ENCODE results near the gene SLC45A1. TPM values are rescaled to one million over a fixed set of nuclear protein-coding genes. Genes with fewer than 3 reads are reported as not detected.

The SLC45A1 gene
- total RNA-seq, 2 experiments from 2014 or later, result 0.16 to 0.56 TPM

DNA sequence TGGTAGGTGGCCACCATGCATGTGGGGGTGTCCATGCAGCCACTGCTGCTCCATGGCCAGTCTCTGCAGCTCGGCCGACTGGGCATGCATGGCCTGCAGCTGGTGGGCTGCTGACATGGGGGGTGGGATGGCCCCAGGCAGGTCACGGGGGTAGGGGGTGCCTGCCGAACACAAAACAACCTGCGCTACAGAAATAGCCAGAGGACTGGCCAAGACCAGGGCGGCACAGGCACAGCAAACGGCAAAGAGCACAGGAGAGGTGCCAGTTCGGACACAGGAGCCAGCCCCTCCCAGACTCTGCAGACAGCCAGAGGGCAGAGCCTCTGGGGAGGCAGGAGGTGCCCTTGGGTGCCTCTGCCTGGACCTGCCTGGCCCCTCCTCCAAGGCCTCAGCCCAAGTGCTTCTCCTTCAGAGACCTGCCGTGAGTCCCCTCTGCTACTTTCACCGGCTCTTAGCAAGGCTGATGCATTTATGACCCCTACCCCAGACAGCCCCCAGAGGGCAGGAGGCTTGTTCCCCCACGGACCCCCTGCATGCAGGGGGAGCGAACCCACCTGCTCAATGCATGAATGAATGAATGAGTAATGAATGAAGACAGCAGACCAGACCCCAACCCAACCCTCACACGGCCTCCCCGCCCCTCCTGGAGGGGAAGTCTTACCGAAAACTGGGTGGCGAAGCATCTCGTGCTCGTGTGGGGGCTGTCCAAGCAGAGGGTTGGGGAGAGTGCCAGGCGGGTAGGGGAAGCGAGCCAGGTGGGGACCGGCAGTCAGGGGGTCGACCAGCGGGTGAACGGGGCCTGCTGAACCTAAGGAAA is 37.7 kb downstream of the SLC45A1 start:
- Mint-ChIP-seq H3K4me3 (no peak overlapping the region), H3K36me3 (ENCODE audit: low read depth) (peaks cover 7% of the 10 kb centered on the region), H3K4me1 (ENCODE audit: low read depth) (no peaks in the 10 kb centered on the region), H3K27ac (no peak overlapping the region), H3K9me3 (no peaks in the 10 kb centered on the region), H3K27me3 (no peaks in the 10 kb centered on the region)
- POLR2A ChIA-PET, result no interaction called here
- intact Hi-C loops (cut with micrococcal nuclease), result no loop called here
- ATAC-seq (no peak), DNase-seq (no peak)
- TF ChIP-seq, protein P1, sequence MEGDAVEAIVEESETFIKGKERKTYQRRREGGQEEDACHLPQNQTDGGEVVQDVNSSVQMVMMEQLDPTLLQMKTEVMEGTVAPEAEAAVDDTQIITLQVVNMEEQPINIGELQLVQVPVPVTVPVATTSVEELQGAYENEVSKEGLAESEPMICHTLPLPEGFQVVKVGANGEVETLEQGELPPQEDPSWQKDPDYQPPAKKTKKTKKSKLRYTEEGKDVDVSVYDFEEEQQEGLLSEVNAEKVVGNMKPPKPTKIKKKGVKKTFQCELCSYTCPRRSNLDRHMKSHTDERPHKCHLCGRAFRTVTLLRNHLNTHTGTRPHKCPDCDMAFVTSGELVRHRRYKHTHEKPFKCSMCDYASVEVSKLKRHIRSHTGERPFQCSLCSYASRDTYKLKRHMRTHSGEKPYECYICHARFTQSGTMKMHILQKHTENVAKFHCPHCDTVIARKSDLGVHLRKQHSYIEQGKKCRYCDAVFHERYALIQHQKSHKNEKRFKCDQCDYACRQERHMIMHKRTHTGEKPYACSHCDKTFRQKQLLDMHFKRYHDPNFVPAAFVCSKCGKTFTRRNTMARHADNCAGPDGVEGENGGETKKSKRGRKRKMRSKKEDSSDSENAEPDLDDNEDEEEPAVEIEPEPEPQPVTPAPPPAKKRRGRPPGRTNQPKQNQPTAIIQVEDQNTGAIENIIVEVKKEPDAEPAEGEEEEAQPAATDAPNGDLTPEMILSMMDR (IDR thresholded peaks at IDR 0.05), result no peak
- CTCF ChIA-PET, result interaction anchor here (1.4 kb wide), 2 partner anchors 338 to 341 kb away, joined by 3 to 5 read pairs; no protein-coding TSS in a partner anchor

- H3K27me3 Mint-ChIP-seq, result no peaks in the 10 kb centered on the region
- ATAC-seq (no peak), DNase-seq (no peak)
- no peak overlapping the region for H3K4me3 Mint-ChIP-seq
- peaks cover 9% of the 10 kb centered on the region for H3K36me3 Mint-ChIP-seq (ENCODE audit: low read depth)
- no peaks in the 10 kb centered on the region for H3K4me1 Mint-ChIP-seq (ENCODE audit: low read depth)
- ChIA-PET POLR2A (no interaction called here), CTCF (no interaction called here)
- intact Hi-C loops (cut with micrococcal nuclease), result no loop called here
- peak overlapping the region; percentile 30 for H3K27ac Mint-ChIP-seq
- H3K9me3 Mint-ChIP-seq, result no peaks in the 10 kb centered on the region
- TF ChIP-seq, protein P1 (IDR thresholded peaks at IDR 0.05), result no peak
Observed at GRCh38 chr1:8356256-8357209, 38.6 kb downstream of the SLC45A1 start.

DNA sequence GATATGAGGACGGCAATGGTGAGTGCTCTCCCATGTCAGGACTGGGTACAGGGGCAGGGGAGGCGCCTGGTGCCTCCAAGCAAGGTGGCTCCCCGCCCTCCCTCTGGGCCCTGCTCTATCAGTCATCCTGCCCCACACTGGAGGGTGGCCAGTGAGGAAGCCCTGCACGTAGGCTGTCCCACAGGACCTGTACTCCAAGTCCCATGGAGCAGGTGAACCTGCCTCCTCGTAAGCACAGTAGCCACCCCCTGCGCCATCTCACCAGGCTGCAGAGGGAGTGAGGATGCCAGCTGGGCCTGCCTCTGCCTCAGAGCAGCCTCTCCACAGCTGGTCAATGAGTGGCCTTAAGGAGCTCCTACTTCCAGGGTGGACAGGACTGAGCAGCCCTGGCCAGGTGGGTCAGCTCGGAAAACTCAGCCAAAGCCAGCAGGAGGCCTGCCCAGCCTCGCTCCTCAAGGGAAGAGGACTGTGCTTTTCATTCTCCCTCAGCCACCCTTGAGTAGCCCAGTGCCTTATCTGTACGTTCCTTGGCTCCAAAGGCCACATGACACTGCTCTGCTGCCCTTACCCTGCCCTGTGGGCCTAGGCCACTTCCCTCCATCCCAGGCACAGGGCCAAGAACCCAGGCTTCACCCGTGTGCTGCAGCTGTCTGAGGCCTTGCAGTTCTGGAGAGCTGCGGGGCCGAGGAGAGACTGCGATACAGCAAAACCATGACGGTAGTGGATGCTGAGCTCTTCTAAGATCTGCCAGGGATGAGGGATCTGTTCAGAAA is 39.6 kb downstream of the SLC45A1 start:
- Mint-ChIP-seq H3K27ac (no peak overlapping the region), H3K27me3 (no peaks in the 10 kb centered on the region), H3K9me3 (no peaks in the 10 kb centered on the region), H3K4me3 (no peak overlapping the region), H3K36me3 (ENCODE audit: low read depth) (peaks cover 13% of the 10 kb centered on the region), H3K4me1 (ENCODE audit: low read depth) (no peaks in the 10 kb centered on the region)
- DNase-seq, result no peak
- ChIA-PET CTCF (interaction anchor here (1.0 kb wide), 1 partner anchor 9 kb away, joined by 3 read pairs; no protein-coding TSS in a partner anchor), POLR2A (interaction anchor here (0.6 kb wide), 1 partner anchor 347 kb away, joined by 3 read pairs; no protein-coding TSS in a partner anchor)
- intact Hi-C loops (cut with micrococcal nuclease), result no loop called here
- no peak for ATAC-seq
- TF ChIP-seq, protein P1 (IDR thresholded peaks at IDR 0.05), result no peak

GRCh38 chr1:8358241-8358896 is 40.5 kb downstream of the SLC45A1 start:
- CTCF ChIA-PET, result interaction anchor here (1.0 to 1.9 kb wide), 2 partner anchors 10 to 368 kb away, joined by 3 to 5 read pairs; no protein-coding TSS in a partner anchor

More at GRCh38 chr1:8358241-8358896, 40.5 kb downstream of the SLC45A1 start:
- Mint-ChIP-seq H3K36me3 (ENCODE audit: low read depth) (peaks cover 14% of the 10 kb centered on the region), H3K9me3 (no peaks in the 10 kb centered on the region), H3K4me3 (no peak overlapping the region), H3K4me1 (ENCODE audit: low read depth) (no peaks in the 10 kb centered on the region), H3K27me3 (no peaks in the 10 kb centered on the region), H3K27ac (no peak overlapping the region)
- TF ChIP-seq, protein P1 (IDR thresholded peaks at IDR 0.05), result no peak
- POLR2A ChIA-PET, result interaction anchor here (0.6 kb wide), 2 partner anchors 25 to 346 kb away, joined by 3 read pairs; no protein-coding TSS in a partner anchor
- no peak for ATAC-seq
- intact Hi-C loops (cut with micrococcal nuclease), result no loop called here
- no peak for DNase-seq

Data from activated CD8-positive, alpha-beta T cell treated with anti-CD3 and anti-CD28 coated beads for 36 hours (primary cell).